HUES6 (cell line): Measurements from ENCODE around the gene SLC44A3.

Source experiments
- H3K27ac ChIP-seq: 2 replicates; pipeline ENCODE4 v1.7.0; 2013; ENCODE audit warnings: low read depth, mild to moderate bottlenecking, low read length, inconsistent platforms
- H3K27me3 ChIP-seq: 2 replicates; pipeline ENCODE4 v1.6.1; 2013; ENCODE audit warnings: low read length; ENCODE audit not compliant: control insufficient read depth, insufficient read depth
- H3K36me3 ChIP-seq: 2 replicates; pipeline ENCODE4 v1.6.1; 2013; ENCODE audit warnings: low read length; ENCODE audit not compliant: control insufficient read depth, insufficient read depth
- H3K4me1 ChIP-seq: 2 replicates; pipeline ENCODE4 v1.6.1; 2013; ENCODE audit warnings: low read length; ENCODE audit not compliant: control insufficient read depth, insufficient read depth
- H3K4me3 ChIP-seq: 2 replicates; pipeline ENCODE4 v1.5.1; 2013; ENCODE audit warnings: low read depth, low read length
- H3K9ac ChIP-seq: one replicate; pipeline ENCODE4 v1.6.1; 2013; ENCODE audit warnings: mild to moderate bottlenecking, low read length
- H3K9me3 ChIP-seq: 2 replicates; pipeline ENCODE4 v1.6.1; 2013; ENCODE audit warnings: low read depth, low read length; ENCODE audit not compliant: control insufficient read depth, insufficient read depth

SLC44A3 gene, protein sequence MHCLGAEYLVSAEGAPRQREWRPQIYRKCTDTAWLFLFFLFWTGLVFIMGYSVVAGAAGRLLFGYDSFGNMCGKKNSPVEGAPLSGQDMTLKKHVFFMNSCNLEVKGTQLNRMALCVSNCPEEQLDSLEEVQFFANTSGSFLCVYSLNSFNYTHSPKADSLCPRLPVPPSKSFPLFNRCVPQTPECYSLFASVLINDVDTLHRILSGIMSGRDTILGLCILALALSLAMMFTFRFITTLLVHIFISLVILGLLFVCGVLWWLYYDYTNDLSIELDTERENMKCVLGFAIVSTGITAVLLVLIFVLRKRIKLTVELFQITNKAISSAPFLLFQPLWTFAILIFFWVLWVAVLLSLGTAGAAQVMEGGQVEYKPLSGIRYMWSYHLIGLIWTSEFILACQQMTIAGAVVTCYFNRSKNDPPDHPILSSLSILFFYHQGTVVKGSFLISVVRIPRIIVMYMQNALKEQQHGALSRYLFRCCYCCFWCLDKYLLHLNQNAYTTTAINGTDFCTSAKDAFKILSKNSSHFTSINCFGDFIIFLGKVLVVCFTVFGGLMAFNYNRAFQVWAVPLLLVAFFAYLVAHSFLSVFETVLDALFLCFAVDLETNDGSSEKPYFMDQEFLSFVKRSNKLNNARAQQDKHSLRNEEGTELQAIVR

DNA sequence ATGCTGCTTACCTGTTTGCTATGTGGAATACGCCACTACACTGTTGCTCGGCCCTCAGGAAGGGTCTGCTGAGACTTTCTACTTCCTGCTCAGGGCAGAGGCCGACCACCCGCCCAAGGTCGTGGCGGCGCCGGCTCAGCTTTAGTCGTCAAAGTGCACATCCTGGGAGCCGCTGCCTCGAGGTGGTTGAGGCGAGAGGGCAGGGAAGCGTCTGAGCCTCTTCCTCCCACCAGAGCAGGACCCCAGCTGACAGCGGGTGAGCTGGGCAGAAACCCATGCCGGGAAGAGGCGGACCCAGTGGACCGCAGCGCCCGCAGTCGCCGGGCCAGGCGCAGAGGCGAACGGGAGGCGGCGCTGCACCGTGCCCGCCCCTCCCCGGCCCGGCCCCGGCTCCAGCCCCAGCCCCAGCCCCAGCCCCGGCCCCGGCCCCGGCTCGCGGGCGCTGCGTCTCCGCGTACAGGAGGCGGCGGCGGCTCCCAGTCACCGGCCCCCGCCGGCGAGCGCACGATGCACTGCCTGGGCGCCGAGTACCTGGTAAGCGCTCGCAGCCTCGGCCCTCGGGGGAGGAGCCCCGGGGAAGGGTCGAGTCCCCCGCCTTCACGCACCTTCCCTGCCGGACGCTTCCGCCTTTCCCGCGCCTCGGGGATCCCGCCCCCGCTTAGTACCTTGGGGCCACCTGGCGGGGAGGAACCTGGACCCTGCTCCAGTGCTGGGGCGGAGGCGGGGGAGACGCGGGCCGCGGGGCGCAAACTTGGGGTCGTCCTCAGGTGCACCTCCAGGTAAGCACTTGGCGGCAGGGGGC is at the start of gene SLC44A3:
TSS of gene SLC44A3 (plus strand) at position 413 of the 802 bp plus-strand sequence. CDS start at position 508, 95 bp downstream.
- Histone ChIP-seq H3K27ac (no peak within 1 kb of the TSS), H3K36me3 (no peaks in the 10 kb centered on the region), H3K4me3 (peak within 1 kb of the TSS; percentile 73), H3K27me3 (peaks cover 23% of the 10 kb centered on the region), H3K4me1 (peaks cover 13% of the 10 kb centered on the region), H3K9me3 (no peaks in the 10 kb centered on the region; the same call in 1 of the 2 replicates), H3K9ac (peak within 1 kb of the TSS; percentile 62)

DNA sequence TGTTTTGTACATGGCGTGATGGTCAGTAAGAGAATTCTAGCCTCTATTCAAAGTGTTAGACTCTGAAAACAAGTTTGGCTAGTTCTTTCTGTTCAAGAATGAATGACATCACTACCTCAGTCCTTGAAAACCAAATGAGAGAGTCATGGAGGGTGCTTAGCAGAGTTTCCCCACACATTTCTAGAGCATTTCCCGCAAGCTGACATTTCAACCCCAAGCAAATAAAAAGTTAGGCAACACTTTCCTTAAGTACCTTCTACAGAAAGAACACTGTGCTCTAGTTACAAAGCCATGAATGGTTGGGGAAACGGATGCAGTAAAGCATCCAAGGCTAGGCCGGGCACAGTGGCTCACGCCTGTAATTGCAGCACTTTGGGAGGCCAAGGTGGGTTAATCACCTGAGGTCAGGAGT is 47.9 kb upstream of the SLC44A3 start:
- H3K4me1 ChIP-seq = peaks cover 13% of the 10 kb centered on the region; the same call in 1 of the 2 replicates

DNA sequence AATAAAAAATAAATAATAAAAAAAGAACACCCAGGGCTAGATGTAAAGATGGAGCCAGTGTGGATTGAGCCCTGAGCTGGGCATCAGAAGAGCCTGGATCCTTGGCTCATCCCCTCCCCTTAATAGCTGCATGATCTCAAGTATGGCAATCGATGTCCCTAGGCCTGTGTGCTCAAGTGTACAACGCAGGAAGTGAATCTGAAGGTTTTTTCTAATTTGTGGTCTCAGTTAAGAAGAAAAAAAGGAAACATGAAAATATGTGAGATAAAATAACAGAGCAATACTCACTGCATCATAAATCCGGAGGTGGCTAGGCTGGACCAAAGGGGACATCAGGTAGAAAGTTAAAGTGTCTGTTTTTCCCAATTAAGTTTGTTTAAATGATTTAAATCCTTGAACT is 47.3 kb upstream of the SLC44A3 start:
- Histone ChIP-seq H3K9ac (no peak overlapping the region), H3K4me3 (no peak overlapping the region), H3K36me3 (no peaks in the 10 kb centered on the region), H3K27me3 (no peaks in the 10 kb centered on the region), H3K9me3 (peaks cover 8% of the 10 kb centered on the region; the same call in 1 of the 2 replicates), H3K4me1 (peaks cover 13% of the 10 kb centered on the region; the same call in 1 of the 2 replicates), H3K27ac (no peak overlapping the region)

More for the DNA sequence above, 47.9 kb upstream of the SLC44A3 start:
- H3K9ac ChIP-seq = no peak overlapping the region
- no peaks in the 10 kb centered on the region for H3K36me3 ChIP-seq
- H3K9me3 ChIP-seq = peaks cover 6% of the 10 kb centered on the region; the same call in 1 of the 2 replicates
- H3K4me3 ChIP-seq = no peak overlapping the region
- H3K27me3 ChIP-seq = no peaks in the 10 kb centered on the region
- no peak overlapping the region for H3K27ac ChIP-seq

DNA sequence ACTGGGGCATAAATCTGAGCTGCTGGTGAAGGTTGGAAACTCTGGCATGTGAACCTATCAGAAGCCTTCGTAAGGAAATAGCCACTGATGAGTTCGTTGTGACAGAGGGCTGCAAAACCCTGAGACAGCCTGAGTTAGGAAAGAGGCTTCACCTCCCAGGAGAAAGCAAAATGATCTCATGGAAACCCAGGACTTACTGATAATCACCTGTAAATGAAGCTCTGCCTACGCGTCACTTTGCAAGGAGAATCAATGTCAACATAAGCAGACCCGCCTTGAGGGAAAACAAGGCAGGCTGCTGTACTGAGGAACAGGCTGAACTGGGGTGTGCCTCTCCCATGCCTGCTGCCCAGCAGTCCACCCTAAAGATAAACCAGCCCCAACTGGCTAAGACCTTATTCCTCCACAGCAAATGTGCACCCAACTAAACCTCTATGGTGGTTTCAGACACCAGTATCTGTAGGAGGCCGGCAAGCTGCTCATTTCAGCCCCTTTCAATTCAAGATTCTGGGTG is 46.8 kb upstream of the SLC44A3 start:
- no peak overlapping the region for H3K9ac ChIP-seq
- H3K9me3 ChIP-seq = peaks cover 8% of the 10 kb centered on the region; the same call in 1 of the 2 replicates
- peaks cover 13% of the 10 kb centered on the region; the same call in 1 of the 2 replicates for H3K4me1 ChIP-seq
- H3K4me3 ChIP-seq = no peak overlapping the region
- no peaks in the 10 kb centered on the region for H3K27me3 ChIP-seq
- H3K36me3 ChIP-seq = no peaks in the 10 kb centered on the region
- H3K27ac ChIP-seq = peak overlapping the region; percentile 18; the same call in 1 of the 2 replicates

DNA sequence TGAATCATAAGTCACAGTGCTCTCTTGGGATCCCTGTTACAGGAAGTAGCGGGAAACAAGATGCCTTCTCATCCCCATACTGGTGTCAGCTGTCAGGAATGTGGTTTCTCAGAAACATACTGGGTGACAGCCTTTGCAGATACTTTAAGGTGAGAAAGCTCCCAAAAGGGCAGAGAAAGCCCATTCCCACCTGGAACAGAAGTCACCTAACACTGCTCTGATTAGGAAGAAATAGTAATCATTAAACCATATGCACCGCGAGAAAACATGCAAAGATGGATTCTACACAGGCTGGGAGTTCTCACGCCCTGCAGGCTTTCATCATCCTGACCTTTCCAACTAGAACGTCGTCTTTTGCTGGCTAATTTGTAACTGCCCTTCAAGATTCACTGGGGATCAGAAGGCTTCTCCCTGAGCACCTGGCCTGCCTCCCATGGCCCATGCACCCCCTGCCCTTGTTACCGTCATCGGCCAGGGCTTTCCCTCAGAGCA is 46.2 kb upstream of the SLC44A3 start:
- Histone ChIP-seq H3K27ac (peak overlapping the region; percentile 18; the same call in 1 of the 2 replicates), H3K27me3 (no peaks in the 10 kb centered on the region)

DNA sequence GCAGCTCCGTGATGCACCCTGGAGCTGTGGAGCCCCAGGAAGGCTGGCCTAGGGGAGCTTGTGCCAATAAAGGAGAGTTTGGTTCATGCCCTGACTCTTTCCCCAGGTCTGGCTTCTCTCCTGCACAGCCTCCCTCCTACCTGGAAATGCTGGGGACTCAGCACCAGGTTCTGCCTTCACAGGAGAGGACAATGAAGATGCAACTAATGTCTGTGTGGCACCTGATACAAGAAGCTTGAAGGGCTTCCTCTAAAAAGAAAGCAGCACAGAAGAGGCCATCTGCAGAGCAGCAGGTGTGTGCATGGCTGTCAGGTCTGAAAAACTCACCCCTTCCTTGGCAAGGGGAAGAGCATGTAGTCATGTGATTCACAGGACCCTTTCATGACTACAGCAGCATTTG is 43.7 kb upstream of the SLC44A3 start:
- Histone ChIP-seq H3K27me3 (no peaks in the 10 kb centered on the region), H3K9ac (no peak overlapping the region), H3K9me3 (peaks cover 8% of the 10 kb centered on the region; the same call in 1 of the 2 replicates), H3K36me3 (no peaks in the 10 kb centered on the region), H3K4me1 (peaks cover 13% of the 10 kb centered on the region; the same call in 1 of the 2 replicates), H3K27ac (no peak overlapping the region), H3K4me3 (no peak overlapping the region)

More for the DNA sequence above, 46.2 kb upstream of the SLC44A3 start:
- Histone ChIP-seq H3K9me3 (peaks cover 8% of the 10 kb centered on the region; the same call in 1 of the 2 replicates), H3K36me3 (no peaks in the 10 kb centered on the region), H3K9ac (no peak overlapping the region), H3K4me1 (peaks cover 13% of the 10 kb centered on the region; the same call in 1 of the 2 replicates), H3K4me3 (no peak overlapping the region)

DNA sequence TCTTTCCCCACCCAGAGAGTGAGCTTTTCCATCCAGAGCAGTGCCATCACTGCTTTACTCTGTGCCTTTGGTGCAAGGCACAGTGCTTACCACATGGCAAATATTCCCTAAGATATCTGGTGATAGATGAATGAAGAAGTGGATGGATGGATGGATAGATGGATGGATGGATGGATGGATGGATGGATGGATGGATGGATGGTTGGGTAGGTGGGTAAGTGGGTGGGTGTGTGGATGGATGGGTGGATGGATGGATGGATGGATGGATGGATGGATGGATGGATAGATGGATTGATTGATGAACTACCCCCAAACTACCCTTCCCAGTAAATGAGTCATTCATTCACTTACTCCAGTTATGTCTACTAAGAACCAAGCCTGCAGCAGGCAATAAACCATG is 42.9 kb upstream of the SLC44A3 start:
- Histone ChIP-seq H3K9ac (no peak overlapping the region), H3K36me3 (no peaks in the 10 kb centered on the region), H3K4me3 (no peak overlapping the region), H3K27me3 (no peaks in the 10 kb centered on the region), H3K4me1 (peaks cover 13% of the 10 kb centered on the region; the same call in 1 of the 2 replicates), H3K27ac (no peak overlapping the region), H3K9me3 (peaks cover 8% of the 10 kb centered on the region; the same call in 1 of the 2 replicates)

DNA sequence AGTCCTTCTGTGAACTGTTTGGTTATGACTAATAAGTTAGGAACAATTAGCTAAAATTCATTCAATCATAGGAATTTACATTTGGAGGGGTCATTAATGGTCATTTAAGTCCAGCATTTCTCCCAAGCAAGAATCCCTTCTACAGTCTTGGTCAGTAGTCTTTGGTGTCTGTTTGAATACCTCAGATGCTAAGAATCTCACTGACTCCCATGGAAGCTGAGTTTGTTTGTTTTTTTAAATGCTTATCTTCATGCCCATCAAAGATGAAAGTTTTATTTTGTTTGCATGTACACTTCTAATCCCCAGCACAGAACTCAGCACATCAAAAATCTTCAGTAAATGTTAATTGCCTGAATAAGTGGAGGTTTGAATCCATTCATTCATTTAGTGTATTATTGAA is 41.3 kb upstream of the SLC44A3 start:
- Histone ChIP-seq H3K36me3 (no peaks in the 10 kb centered on the region), H3K27ac (no peak overlapping the region), H3K9me3 (peaks cover 8% of the 10 kb centered on the region; the same call in 1 of the 2 replicates), H3K4me1 (peaks cover 14% of the 10 kb centered on the region; the same call in 1 of the 2 replicates), H3K9ac (no peak overlapping the region), H3K4me3 (no peak overlapping the region), H3K27me3 (no peaks in the 10 kb centered on the region)

DNA sequence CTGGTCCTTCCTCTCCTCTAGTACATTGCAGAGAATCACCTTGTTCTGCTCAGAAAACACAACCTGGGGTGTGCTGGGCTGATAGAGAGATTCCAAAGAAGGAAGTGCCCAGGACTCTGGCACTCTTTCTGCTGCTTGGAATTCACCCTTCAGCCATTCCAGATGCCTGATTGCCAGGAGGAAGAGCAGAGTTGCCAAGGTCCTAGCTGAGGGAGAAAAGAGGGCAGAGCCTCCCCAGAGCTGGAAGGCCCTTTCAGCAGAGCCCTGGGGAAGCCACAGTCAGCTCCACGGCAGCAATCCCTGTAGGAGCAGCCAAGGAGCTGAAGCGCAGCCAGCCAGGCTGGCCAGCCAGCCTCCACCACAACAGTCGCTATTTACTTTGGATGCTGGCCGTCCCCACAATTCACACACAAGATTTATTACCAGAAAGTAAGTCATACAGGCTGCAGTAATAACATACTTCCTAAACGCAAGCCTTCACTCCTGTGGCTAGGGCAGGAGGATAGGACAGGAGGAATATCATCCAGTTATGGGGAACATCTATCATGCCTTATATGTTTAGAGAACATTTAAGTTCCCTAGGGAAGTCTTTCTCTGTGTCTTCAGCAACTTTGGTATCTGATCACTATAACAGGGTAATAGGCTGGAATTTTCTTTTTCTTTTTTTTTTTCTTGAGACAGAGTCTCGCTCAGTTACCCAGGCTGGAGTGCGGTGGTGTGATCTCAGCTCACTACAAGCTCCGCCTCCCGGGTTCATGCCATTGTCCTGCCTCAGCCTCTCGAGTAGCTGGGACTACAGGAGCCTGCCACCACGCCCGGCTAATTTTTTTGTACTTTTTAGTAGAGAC is 36.6 kb upstream of the SLC44A3 start:
- Histone ChIP-seq H3K9me3 (no peaks in the 10 kb centered on the region), H3K4me1 (peaks cover 7% of the 10 kb centered on the region; the same call in 1 of the 2 replicates), H3K27me3 (no peaks in the 10 kb centered on the region), H3K36me3 (no peaks in the 10 kb centered on the region), H3K27ac (no peak overlapping the region), H3K4me3 (no peak overlapping the region), H3K9ac (no peak overlapping the region)
